ENCODE data around the gene PDIA5. TPM values are rescaled to one million over a fixed set of nuclear protein-coding genes. Genes with fewer than 3 reads are reported as not detected.
A peak's percentile ranks its signal among the peaks of the same experiment; 100 is the strongest.

PDIA5 gene
- total RNA-seq, 1 donor, result 54.3 TPM

DNA sequence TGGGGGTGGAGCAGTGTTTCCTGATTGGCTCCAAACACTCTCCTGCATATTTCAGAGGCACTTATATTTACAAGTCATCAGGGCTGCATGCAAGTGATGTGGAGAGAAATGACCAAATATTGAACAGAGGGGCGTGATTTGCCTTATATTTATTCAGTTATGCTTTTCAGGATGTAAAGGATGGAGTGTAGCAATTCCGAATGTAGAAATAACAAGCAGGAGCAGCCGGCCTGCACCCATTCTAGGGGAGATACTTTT is 19.8 kb upstream of the PDIA5 start:
- Histone ChIP-seq H3K4me2 (ENCODE audit: insufficient read depth, low read length) (no peak overlapping the region), H3K27me3 (ENCODE audit: insufficient read depth, low read length) (peaks cover 6% of the 10 kb centered on the region), H3K27ac (ENCODE audit: low read depth, low read length) (peak overlapping the region; percentile 2), H3K79me2 (ENCODE audit: insufficient read depth, low read length) (no peaks in the 10 kb centered on the region), H3K9me3 (ENCODE audit: low read depth, low read length) (no peaks in the 10 kb centered on the region), H3K36me3 (ENCODE audit: insufficient read depth, low read length) (no peaks in the 10 kb centered on the region), H3K4me1 (ENCODE audit: insufficient read depth, low read length) (peaks cover 23% of the 10 kb centered on the region), H3K4me3 (ENCODE audit: insufficient read depth, low read length) (no peak overlapping the region), H4K20me1 (ENCODE audit: insufficient read depth, low read length) (no peaks in the 10 kb centered on the region), H2AFZ (ENCODE audit: low read length) (no peak overlapping the region)
- TF ChIP-seq, protein P1, sequence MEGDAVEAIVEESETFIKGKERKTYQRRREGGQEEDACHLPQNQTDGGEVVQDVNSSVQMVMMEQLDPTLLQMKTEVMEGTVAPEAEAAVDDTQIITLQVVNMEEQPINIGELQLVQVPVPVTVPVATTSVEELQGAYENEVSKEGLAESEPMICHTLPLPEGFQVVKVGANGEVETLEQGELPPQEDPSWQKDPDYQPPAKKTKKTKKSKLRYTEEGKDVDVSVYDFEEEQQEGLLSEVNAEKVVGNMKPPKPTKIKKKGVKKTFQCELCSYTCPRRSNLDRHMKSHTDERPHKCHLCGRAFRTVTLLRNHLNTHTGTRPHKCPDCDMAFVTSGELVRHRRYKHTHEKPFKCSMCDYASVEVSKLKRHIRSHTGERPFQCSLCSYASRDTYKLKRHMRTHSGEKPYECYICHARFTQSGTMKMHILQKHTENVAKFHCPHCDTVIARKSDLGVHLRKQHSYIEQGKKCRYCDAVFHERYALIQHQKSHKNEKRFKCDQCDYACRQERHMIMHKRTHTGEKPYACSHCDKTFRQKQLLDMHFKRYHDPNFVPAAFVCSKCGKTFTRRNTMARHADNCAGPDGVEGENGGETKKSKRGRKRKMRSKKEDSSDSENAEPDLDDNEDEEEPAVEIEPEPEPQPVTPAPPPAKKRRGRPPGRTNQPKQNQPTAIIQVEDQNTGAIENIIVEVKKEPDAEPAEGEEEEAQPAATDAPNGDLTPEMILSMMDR (IDR thresholded peaks at IDR 0.05; ENCODE audit: extremely low read depth, low read depth, low read length), result no peak
- no peak for DNase-seq (ENCODE audit: insufficient read length, low spot score, missing footprints)

DNA sequence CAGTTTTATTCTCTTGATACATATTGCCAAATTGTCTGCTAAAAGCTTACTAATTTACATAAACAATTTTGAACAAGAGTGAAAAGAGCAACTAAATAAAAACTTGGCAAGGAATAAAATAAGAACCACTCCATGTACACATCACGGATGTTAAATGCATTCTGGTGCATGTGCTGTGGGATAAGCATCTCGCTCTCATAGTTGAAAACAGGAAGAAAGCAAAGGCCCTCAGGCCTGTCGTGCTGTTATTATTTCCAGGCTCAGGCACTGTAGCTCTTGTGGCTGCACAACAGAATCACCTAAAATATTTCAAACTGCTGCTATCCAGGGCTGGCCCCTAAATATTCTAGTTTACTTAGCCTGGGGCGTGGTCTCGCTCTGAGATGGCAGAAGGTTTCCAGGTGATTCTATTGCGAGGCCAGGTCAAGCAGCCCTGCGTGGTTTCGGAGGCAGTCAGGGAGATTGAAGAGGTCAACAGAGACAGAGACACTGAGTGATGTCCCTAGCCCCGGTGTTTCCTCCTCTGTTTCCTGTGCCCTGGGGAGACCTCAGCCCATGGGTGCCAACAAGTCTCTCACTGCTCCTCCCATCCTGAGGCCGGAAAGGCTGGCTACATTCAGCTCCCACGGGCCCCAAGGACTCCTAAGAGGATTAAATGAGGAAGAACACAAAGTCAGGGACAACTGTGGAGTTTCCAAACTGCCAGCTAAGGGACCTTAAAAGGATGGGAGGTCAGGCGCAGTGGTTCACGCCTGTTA is 18.2 kb upstream of the PDIA5 start:
- TF ChIP-seq, protein P1 (IDR thresholded peaks at IDR 0.05; ENCODE audit: extremely low read depth, low read depth, low read length), result no peak
- peak overlapping the region; percentile 12 for H2AFZ ChIP-seq (ENCODE audit: low read length)
- no peak overlapping the region for H3K4me2 ChIP-seq (ENCODE audit: insufficient read depth, low read length)
- H3K79me2 ChIP-seq (ENCODE audit: insufficient read depth, low read length), result no peaks in the 10 kb centered on the region
- no peak overlapping the region for H3K27ac ChIP-seq (ENCODE audit: low read depth, low read length)
- no peak overlapping the region for H3K4me3 ChIP-seq (ENCODE audit: insufficient read depth, low read length)
- no peaks in the 10 kb centered on the region for H4K20me1 ChIP-seq (ENCODE audit: insufficient read depth, low read length)
- no peaks in the 10 kb centered on the region for H3K27me3 ChIP-seq (ENCODE audit: insufficient read depth, low read length)
- peaks cover 23% of the 10 kb centered on the region for H3K4me1 ChIP-seq (ENCODE audit: insufficient read depth, low read length)
- no peak for DNase-seq (ENCODE audit: insufficient read length, low spot score, missing footprints)
- H3K36me3 ChIP-seq (ENCODE audit: insufficient read depth, low read length), result no peaks in the 10 kb centered on the region
- H3K9me3 ChIP-seq (ENCODE audit: low read depth, low read length), result no peaks in the 10 kb centered on the region

DNA sequence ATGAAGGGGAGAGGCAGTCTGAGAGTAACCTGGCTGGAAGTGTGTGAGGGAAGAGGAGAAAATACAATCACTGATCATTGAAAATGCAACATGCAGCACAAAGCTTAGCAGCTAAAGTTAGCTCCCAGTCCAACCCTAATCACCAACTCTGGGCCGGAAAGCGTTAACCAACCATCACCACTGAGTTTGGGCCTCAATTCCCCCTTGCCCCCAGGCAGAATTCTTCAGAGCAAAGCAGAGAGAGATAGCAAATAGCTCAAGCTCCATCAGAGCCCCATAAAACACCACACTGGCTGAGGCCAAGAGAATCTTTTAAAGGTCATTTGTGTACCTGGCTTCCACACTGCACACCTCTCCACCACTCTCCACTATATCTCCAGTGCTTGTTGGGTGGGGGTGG is 16.2 kb upstream of the PDIA5 start:
- no peaks in the 10 kb centered on the region for H4K20me1 ChIP-seq (ENCODE audit: insufficient read depth, low read length)
- TF ChIP-seq, protein P1 (IDR thresholded peaks at IDR 0.05; ENCODE audit: extremely low read depth, low read depth, low read length), result no peak

DNA sequence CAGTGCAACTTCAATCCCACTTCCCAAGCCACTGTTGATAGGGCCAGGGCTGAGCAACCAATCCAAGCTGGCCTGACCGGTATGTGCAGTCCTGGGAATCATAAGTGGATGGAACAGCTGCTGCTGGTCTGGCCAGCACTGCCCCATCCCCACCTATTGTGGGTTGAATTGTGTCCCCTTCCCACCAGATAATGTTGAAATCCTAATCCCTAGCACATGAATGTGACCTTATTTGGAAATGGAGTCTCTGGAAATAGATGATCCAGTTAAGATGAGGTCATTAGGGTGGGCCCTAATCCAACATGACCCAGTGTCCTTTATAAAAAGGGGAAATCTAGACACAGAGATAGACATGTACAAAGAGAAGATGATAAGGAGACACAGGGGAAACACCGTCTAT is 13.7 kb upstream of the PDIA5 start:
- no peak overlapping the region for H2AFZ ChIP-seq (ENCODE audit: low read length)
- no peaks in the 10 kb centered on the region for H3K9me3 ChIP-seq (ENCODE audit: low read depth, low read length)
- peaks cover 18% of the 10 kb centered on the region for H3K4me1 ChIP-seq (ENCODE audit: insufficient read depth, low read length)
- no peak overlapping the region for H3K4me2 ChIP-seq (ENCODE audit: insufficient read depth, low read length)
- no peaks in the 10 kb centered on the region for H4K20me1 ChIP-seq (ENCODE audit: insufficient read depth, low read length)
- no peak for DNase-seq (ENCODE audit: insufficient read length, low spot score, missing footprints)
- H3K79me2 ChIP-seq (ENCODE audit: insufficient read depth, low read length), result no peaks in the 10 kb centered on the region
- H3K27me3 ChIP-seq (ENCODE audit: insufficient read depth, low read length), result no peaks in the 10 kb centered on the region
- no peaks in the 10 kb centered on the region for H3K36me3 ChIP-seq (ENCODE audit: insufficient read depth, low read length)
- TF ChIP-seq, protein P1 (IDR thresholded peaks at IDR 0.05; ENCODE audit: extremely low read depth, low read depth, low read length), result no peak
- no peak overlapping the region for H3K27ac ChIP-seq (ENCODE audit: low read depth, low read length)
- no peak overlapping the region for H3K4me3 ChIP-seq (ENCODE audit: insufficient read depth, low read length)

More for the DNA sequence above, 16.2 kb upstream of the PDIA5 start:
- H3K79me2 ChIP-seq (ENCODE audit: insufficient read depth, low read length), result no peaks in the 10 kb centered on the region
- H3K27ac ChIP-seq (ENCODE audit: low read depth, low read length), result no peak overlapping the region
- H3K27me3 ChIP-seq (ENCODE audit: insufficient read depth, low read length), result no peaks in the 10 kb centered on the region
- H3K4me1 ChIP-seq (ENCODE audit: insufficient read depth, low read length), result peaks cover 31% of the 10 kb centered on the region
- DNase-seq (ENCODE audit: insufficient read length, low spot score, missing footprints), result no peak
- H3K9me3 ChIP-seq (ENCODE audit: low read depth, low read length), result no peaks in the 10 kb centered on the region
- no peak overlapping the region for H3K4me3 ChIP-seq (ENCODE audit: insufficient read depth, low read length)
- no peak overlapping the region for H2AFZ ChIP-seq (ENCODE audit: low read length)
- no peak overlapping the region for H3K4me2 ChIP-seq (ENCODE audit: insufficient read depth, low read length)
- no peaks in the 10 kb centered on the region for H3K36me3 ChIP-seq (ENCODE audit: insufficient read depth, low read length)

Data from osteoblast (primary cell).